ENCODE results near the gene LPP.

GRCh38 chr3:188267790-188268335 is 113.9 kb downstream of the LPP start:
- TF ChIP-seq MYBL2 (IDR thresholded peaks at IDR 0.05; ENCODE audit: low read depth) (no peak), MYBL2 (CRISPR knock-in tag; IDR thresholded peaks at IDR 0.05; ENCODE audit: borderline replicate concordance) (no peak), RAD21 (CRISPR knock-in tag; conservative IDR thresholded peaks at IDR 0.05 in 1 of 2, IDR thresholded peaks at IDR 0.05 in 1 of 2) (no peak), EZH2 (IDR thresholded peaks at IDR 0.05; ENCODE audit: borderline replicate concordance, low read depth, low read length) (no peak), CTCF (IDR thresholded peaks at IDR 0.05 in 2 of 3, conservative IDR thresholded peaks at IDR 0.05 in 1 of 3; ENCODE audit: insufficient read depth in 2 of 3, low read depth in 1 of 3, low read length in 3 of 3) (no peak), ZNF57 (CRISPR knock-in tag; IDR thresholded peaks at IDR 0.05) (no peak), POLR2A (conservative IDR thresholded peaks at IDR 0.05) (no peak), RBM14 (IDR thresholded peaks at IDR 0.05; ENCODE audit: borderline replicate concordance, insufficient read depth, low read depth, low read length) (no peak)
- TF ChIP-seq, protein P1, sequence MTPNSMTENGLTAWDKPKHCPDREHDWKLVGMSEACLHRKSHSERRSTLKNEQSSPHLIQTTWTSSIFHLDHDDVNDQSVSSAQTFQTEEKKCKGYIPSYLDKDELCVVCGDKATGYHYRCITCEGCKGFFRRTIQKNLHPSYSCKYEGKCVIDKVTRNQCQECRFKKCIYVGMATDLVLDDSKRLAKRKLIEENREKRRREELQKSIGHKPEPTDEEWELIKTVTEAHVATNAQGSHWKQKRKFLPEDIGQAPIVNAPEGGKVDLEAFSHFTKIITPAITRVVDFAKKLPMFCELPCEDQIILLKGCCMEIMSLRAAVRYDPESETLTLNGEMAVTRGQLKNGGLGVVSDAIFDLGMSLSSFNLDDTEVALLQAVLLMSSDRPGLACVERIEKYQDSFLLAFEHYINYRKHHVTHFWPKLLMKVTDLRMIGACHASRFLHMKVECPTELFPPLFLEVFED (CRISPR knock-in tag; conservative IDR thresholded peaks at IDR 0.05), result no peak

All from K562 (cell line).